Spleen (tissue), 7 donors: ENCODE data around the gene CDX2.

Experiments used
- POLR2A ChIP-seq, 3 donors: fragments of 450-650 bp; IDR thresholded peaks; one replicate each; pipeline ENCODE4 v1.5.1; 2017; ENCODE audit warnings: antibody characterized with exemption in 3 of 3, mild to moderate bottlenecking in 1 of 3
- POLR2AphosphoS5 ChIP-seq, 3 donors: sonication (generic); formaldehyde crosslinking; IDR thresholded peaks; one replicate each; pipeline ENCODE4 v1.5.1; 2017; ENCODE audit warnings: antibody characterized with exemption in 3 of 3
- TF ChIP-seq, protein P1 (sequence below), 11 experiments: fragments of 200-600 bp in 7 of 11; fragments of 450-650 bp in 4 of 11; sonication (generic) in 4 of 11; IDR thresholded peaks in 8 of 11; conservative IDR thresholded peaks in 3 of 11; 1 replicate in 7 of 11; 2 replicates in 4 of 11; pipeline versions ENCODE4 v1.4.0 to v1.8.0; 2016 to 2021; ENCODE audit warnings: antibody characterized with exemption in 11 of 11, inconsistent platforms in 4 of 11, mild to moderate bottlenecking in 1 of 11
- donor health status: DM: no; HTN: no; CAD: no; lungs with moderate emphysema.
- donor health status: DM: no; HTN: no; CAD: no.
- donor health status: DM: no; HTN: no; CAD: no.

DNA sequence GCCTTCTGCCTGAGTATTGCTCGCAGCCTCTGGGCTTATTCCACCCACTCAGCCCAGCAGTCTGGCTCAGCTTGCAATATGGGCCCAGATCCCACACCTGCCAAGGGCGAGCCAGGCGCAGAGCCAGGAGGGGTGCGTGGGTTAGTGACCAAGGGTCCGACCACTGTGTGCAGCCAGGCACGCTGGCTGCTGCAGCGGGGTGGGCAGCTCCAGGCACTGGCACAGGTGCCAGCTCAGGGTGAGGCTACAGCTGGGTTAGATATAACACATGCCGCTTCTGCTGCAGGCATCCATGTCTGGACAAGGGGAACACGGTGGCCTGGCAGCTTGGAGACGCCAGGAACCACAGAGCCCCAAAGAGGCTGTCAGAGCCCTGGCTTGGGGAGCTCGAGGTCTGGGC, 31.9 kb upstream of the CDX2 start:
- TF ChIP-seq, protein P1, sequence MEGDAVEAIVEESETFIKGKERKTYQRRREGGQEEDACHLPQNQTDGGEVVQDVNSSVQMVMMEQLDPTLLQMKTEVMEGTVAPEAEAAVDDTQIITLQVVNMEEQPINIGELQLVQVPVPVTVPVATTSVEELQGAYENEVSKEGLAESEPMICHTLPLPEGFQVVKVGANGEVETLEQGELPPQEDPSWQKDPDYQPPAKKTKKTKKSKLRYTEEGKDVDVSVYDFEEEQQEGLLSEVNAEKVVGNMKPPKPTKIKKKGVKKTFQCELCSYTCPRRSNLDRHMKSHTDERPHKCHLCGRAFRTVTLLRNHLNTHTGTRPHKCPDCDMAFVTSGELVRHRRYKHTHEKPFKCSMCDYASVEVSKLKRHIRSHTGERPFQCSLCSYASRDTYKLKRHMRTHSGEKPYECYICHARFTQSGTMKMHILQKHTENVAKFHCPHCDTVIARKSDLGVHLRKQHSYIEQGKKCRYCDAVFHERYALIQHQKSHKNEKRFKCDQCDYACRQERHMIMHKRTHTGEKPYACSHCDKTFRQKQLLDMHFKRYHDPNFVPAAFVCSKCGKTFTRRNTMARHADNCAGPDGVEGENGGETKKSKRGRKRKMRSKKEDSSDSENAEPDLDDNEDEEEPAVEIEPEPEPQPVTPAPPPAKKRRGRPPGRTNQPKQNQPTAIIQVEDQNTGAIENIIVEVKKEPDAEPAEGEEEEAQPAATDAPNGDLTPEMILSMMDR (IDR thresholded peaks at IDR 0.05 in 8 of 11, conservative IDR thresholded peaks at IDR 0.05 in 3 of 11): no peak
- no peak for TF ChIP-seq POLR2A (IDR thresholded peaks at IDR 0.05)
- TF ChIP-seq POLR2AphosphoS5 (IDR thresholded peaks at IDR 0.05): no peak
